ENCODE data around the gene SLC39A9.

- TF ChIP-seq, protein P1, sequence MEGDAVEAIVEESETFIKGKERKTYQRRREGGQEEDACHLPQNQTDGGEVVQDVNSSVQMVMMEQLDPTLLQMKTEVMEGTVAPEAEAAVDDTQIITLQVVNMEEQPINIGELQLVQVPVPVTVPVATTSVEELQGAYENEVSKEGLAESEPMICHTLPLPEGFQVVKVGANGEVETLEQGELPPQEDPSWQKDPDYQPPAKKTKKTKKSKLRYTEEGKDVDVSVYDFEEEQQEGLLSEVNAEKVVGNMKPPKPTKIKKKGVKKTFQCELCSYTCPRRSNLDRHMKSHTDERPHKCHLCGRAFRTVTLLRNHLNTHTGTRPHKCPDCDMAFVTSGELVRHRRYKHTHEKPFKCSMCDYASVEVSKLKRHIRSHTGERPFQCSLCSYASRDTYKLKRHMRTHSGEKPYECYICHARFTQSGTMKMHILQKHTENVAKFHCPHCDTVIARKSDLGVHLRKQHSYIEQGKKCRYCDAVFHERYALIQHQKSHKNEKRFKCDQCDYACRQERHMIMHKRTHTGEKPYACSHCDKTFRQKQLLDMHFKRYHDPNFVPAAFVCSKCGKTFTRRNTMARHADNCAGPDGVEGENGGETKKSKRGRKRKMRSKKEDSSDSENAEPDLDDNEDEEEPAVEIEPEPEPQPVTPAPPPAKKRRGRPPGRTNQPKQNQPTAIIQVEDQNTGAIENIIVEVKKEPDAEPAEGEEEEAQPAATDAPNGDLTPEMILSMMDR (IDR thresholded peaks at IDR 0.05): no peak
- no peak for TF ChIP-seq POLR2A (IDR thresholded peaks at IDR 0.05)
Observed at GRCh38 chr14:69449216-69449615, 50.7 kb downstream of the SLC39A9 start.
